ENCODE results near the gene ATP10D.
"Not testable (repeated sequence)": the region's sequence is repeated elsewhere in the genome, so short reads cannot be mapped to it uniquely, and the experiment has no call there.

The ATP10D gene

DNA sequence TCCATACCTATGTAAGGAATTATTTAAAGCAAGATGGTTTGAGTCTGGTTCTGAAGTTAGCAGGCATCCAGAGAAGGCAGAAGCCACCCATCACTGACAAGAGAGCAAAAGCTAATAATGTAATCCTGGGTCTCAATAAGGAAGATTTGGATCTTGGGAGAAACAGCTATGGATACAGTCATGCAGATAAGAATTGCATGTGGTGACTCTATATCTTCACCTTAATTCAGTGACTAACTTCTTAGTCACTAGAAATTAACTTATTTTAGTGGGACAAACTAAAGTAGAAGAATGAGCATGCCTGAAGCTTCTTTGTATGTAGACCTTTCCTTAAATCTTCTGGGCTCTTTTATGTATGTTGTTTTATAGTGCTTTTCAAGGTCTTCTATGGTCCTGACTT is 66.6 kb downstream of the ATP10D start:
- H3K4me2 ChIP-seq (ENCODE audit: low read length) = no peak overlapping the region
- H3K4me3 ChIP-seq (ENCODE audit: low read length) = no peak overlapping the region
- no peak overlapping the region for H3K4ac ChIP-seq (ENCODE audit: low read depth, low read length)
- no peak for DNase-seq
- no peak overlapping the region for H2BK5ac ChIP-seq (ENCODE audit: low read length)
- H3K18ac ChIP-seq (ENCODE audit: low read length) = no peak overlapping the region
- no peak overlapping the region for H3K23ac ChIP-seq (ENCODE audit: low read length)
- H4K5ac ChIP-seq (ENCODE audit: low read length) = no peak overlapping the region
- H3K56ac ChIP-seq (ENCODE audit: low read length) = no peak overlapping the region
- no peaks in the 10 kb centered on the region for H3K36me3 ChIP-seq (ENCODE audit: control insufficient read depth, insufficient read depth, low read length)
- H3K4me1 ChIP-seq (ENCODE audit: control insufficient read depth, low read depth, low read length) = no peaks in the 10 kb centered on the region
- H2AK5ac ChIP-seq (ENCODE audit: low read length) = no peak overlapping the region
- H4K8ac ChIP-seq (ENCODE audit: low read depth, low read length) = no peak overlapping the region
- no peaks in the 10 kb centered on the region for H3K27me3 ChIP-seq (ENCODE audit: insufficient read depth, low read length, poor library complexity)
- H2BK15ac ChIP-seq (replicated peaks; ENCODE audit: low read depth) = no peak overlapping the region
- H3K9ac ChIP-seq (ENCODE audit: low read length) = no peak overlapping the region
- H2BK120ac ChIP-seq (ENCODE audit: low read depth, low read length) = no peak overlapping the region
- H3K27ac ChIP-seq (ENCODE audit: low read depth, low read length) = no peak overlapping the region
- H3K79me2 ChIP-seq (ENCODE audit: control insufficient read depth, insufficient read depth, low read length) = no peaks in the 10 kb centered on the region
- H3K79me1 ChIP-seq (ENCODE audit: low read length) = no peaks in the 10 kb centered on the region

DNA sequence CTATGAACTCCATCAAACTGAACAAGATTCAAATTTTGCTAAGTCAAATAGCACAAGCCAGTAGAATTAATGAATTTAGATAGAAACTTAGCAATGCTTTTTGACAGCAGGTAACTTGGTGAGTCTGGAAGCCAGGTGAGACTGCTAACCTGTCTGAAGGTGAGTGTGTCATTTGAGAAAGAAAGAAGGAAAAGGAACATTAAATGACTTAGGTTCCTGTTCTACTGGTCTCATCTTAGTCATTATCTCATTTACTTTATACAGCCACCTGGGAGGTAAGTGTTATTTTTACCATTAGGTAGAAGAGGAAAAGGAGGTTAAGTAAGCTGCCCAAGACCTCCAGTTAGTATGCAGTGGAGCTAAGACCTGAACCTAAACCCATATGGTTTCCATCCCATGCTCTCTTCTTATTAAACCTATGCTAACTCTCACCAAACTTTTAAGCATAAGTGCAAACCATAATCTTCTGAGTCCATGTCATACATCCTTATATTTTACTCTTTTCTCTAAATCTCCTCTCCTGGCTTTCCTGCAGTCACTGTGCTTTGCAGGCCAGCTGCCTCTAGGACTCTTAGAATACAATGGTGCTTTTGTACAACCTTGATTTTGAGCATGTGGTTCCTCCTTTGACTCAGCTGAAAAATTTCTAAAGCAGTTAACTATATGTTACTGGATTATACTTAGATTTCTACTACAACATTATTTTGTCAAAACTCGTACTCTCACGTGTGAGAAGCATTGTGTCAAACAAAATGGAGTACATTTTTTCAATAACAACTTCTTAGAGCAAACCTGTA is 68.5 kb downstream of the ATP10D start:
- Histone ChIP-seq H2AK5ac (ENCODE audit: low read length) (no peak overlapping the region), H2BK15ac (replicated peaks; ENCODE audit: low read depth) (no peak overlapping the region), H4K5ac (ENCODE audit: low read length) (no peak overlapping the region), H3K4me3 (ENCODE audit: low read length) (no peak overlapping the region), H3K79me1 (ENCODE audit: low read length) (no peaks in the 10 kb centered on the region), H3K9ac (ENCODE audit: low read length) (no peak overlapping the region), H3K4me2 (ENCODE audit: low read length) (no peak overlapping the region), H3K4ac (ENCODE audit: low read depth, low read length) (no peak overlapping the region), H3K18ac (ENCODE audit: low read length) (no peak overlapping the region), H3K56ac (ENCODE audit: low read length) (no peak overlapping the region), H3K23ac (ENCODE audit: low read length) (no peak overlapping the region), H3K4me1 (ENCODE audit: control insufficient read depth, low read depth, low read length) (no peaks in the 10 kb centered on the region), H3K36me3 (ENCODE audit: control insufficient read depth, insufficient read depth, low read length) (no peaks in the 10 kb centered on the region), H3K79me2 (ENCODE audit: control insufficient read depth, insufficient read depth, low read length) (no peaks in the 10 kb centered on the region), H2BK5ac (ENCODE audit: low read length) (no peak overlapping the region), H2BK120ac (ENCODE audit: low read depth, low read length) (no peak overlapping the region), H3K27me3 (ENCODE audit: insufficient read depth, low read length, poor library complexity) (no peaks in the 10 kb centered on the region), H4K8ac (ENCODE audit: low read depth, low read length) (no peak overlapping the region), H3K27ac (ENCODE audit: low read depth, low read length) (no peak overlapping the region)
- no CpG with 5 or more reads among the region's 2 CpGs for WGBS (ENCODE audit: extremely low coverage, insufficient coverage, low lambda C conversion rate)
- no peak for DNase-seq

DNA sequence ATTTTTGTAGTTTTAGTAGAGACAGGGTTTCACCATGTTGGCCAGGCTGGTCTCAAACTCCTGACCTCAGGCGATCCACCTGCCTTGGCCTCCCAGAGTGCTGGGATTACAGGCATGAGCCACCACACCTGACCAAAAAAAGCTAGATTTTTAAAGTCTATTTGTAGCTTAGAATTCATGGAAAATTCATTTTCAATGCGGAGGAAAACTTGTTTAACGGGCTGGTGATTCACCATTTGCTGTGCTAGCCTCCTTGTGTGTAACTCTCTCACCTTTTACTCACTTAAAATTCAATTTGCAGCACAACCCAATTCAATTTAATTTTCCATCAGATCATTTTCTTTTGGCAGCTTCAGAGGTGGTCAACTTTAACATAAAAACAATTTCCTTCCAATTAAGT is 70.8 kb downstream of the ATP10D start:
- H3K18ac ChIP-seq (ENCODE audit: low read length); H3K4ac ChIP-seq (ENCODE audit: low read depth, low read length): not testable (repeated sequence)
- no CpG with 5 or more reads among the region's 3 CpGs for WGBS (ENCODE audit: extremely low coverage, insufficient coverage, low lambda C conversion rate)

DNA sequence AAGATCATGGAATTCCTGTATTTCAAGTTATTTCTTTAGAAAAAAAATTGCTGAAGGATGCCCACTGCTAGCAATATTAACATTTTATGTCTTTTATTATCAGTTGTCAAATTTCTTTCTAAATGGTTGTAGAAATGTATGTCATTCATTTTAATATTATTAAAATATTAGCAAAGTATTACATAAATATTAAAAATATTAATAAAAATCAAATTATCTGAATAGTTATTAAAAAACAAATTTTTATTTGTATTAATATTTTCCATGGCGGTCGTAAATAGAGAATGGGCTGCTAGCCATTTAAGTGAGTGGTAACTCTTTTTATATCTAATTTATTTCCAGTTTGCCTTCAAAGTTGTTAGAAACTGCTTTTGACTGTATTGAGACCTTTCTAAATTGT is 72.2 kb downstream of the ATP10D start:
- no peak overlapping the region for H2BK120ac ChIP-seq (ENCODE audit: low read depth, low read length)
- no peak overlapping the region for H3K23ac ChIP-seq (ENCODE audit: low read length)
- no peak overlapping the region for H2BK15ac ChIP-seq (replicated peaks; ENCODE audit: low read depth)
- no peak overlapping the region for H3K4me3 ChIP-seq (ENCODE audit: low read length)
- no peak overlapping the region for H4K5ac ChIP-seq (ENCODE audit: low read length)
- H3K4me1 ChIP-seq (ENCODE audit: control insufficient read depth, low read depth, low read length) = no peaks in the 10 kb centered on the region
- no peak overlapping the region for H2BK5ac ChIP-seq (ENCODE audit: low read length)
- H3K79me1 ChIP-seq (ENCODE audit: low read length) = no peaks in the 10 kb centered on the region
- H3K27me3 ChIP-seq (ENCODE audit: insufficient read depth, low read length, poor library complexity) = no peaks in the 10 kb centered on the region
- DNase-seq = no peak
- H3K4ac ChIP-seq (ENCODE audit: low read depth, low read length) = no peak overlapping the region
- no peaks in the 10 kb centered on the region for H3K36me3 ChIP-seq (ENCODE audit: control insufficient read depth, insufficient read depth, low read length)
- H3K4me2 ChIP-seq (ENCODE audit: low read length) = no peak overlapping the region
- no peak overlapping the region for H3K9ac ChIP-seq (ENCODE audit: low read length)
- no peak overlapping the region for H3K18ac ChIP-seq (ENCODE audit: low read length)
- no peak overlapping the region for H4K8ac ChIP-seq (ENCODE audit: low read depth, low read length)
- H3K27ac ChIP-seq (ENCODE audit: low read depth, low read length) = no peak overlapping the region
- no CpG with 5 or more reads among the region's 2 CpGs for WGBS (ENCODE audit: extremely low coverage, insufficient coverage, low lambda C conversion rate)
- no peak overlapping the region for H2AK5ac ChIP-seq (ENCODE audit: low read length)
- no peaks in the 10 kb centered on the region for H3K79me2 ChIP-seq (ENCODE audit: control insufficient read depth, insufficient read depth, low read length)
- H3K56ac ChIP-seq (ENCODE audit: low read length) = no peak overlapping the region

More for the DNA sequence above, 70.8 kb downstream of the ATP10D start:
- H4K5ac ChIP-seq (ENCODE audit: low read length); H3K79me2 ChIP-seq (ENCODE audit: control insufficient read depth, insufficient read depth, low read length); H2BK120ac ChIP-seq (ENCODE audit: low read depth, low read length); H3K27me3 ChIP-seq (ENCODE audit: insufficient read depth, low read length, poor library complexity); H3K4me2 ChIP-seq (ENCODE audit: low read length); H3K36me3 ChIP-seq (ENCODE audit: control insufficient read depth, insufficient read depth, low read length); H3K9ac ChIP-seq (ENCODE audit: low read length); H3K23ac ChIP-seq (ENCODE audit: low read length); H3K79me1 ChIP-seq (ENCODE audit: low read length); H2AK5ac ChIP-seq (ENCODE audit: low read length); DNase-seq; H2BK15ac ChIP-seq (replicated peaks; ENCODE audit: low read depth); H2BK5ac ChIP-seq (ENCODE audit: low read length); H3K56ac ChIP-seq (ENCODE audit: low read length); H3K4me1 ChIP-seq (ENCODE audit: control insufficient read depth, low read depth, low read length); H4K8ac ChIP-seq (ENCODE audit: low read depth, low read length); H3K4me3 ChIP-seq (ENCODE audit: low read length); H3K27ac ChIP-seq (ENCODE audit: low read depth, low read length): not testable (repeated sequence)

DNA sequence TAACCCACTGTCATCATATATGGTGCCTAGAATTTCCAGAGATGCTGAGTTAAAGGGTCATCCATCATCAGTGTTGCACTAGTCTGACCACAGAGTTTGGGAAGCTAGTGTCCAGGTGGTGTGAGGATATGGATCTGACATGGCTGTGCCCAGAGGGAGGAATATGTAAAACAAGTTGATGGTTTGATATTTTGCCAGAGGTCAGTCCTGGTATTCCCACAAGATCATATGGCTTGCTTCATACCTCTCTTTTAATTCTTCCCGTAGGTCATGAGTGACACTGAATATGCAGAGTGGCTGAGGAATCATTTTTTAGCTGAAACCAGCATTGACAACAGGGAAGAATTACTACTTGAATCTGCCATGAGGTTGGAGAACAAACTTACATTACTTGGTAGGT is 75.6 kb downstream of the ATP10D start:
- Histone ChIP-seq H2BK120ac (ENCODE audit: low read depth, low read length) (no peak overlapping the region), H3K36me3 (ENCODE audit: control insufficient read depth, insufficient read depth, low read length) (no peaks in the 10 kb centered on the region), H2BK15ac (replicated peaks; ENCODE audit: low read depth) (no peak overlapping the region), H3K79me2 (ENCODE audit: control insufficient read depth, insufficient read depth, low read length) (no peaks in the 10 kb centered on the region), H2AK5ac (ENCODE audit: low read length) (no peak overlapping the region), H3K4ac (ENCODE audit: low read depth, low read length) (no peak overlapping the region), H3K9ac (ENCODE audit: low read length) (no peak overlapping the region), H3K4me3 (ENCODE audit: low read length) (no peak overlapping the region), H4K8ac (ENCODE audit: low read depth, low read length) (no peak overlapping the region), H4K5ac (ENCODE audit: low read length) (no peak overlapping the region), H3K56ac (ENCODE audit: low read length) (no peak overlapping the region), H3K27me3 (ENCODE audit: insufficient read depth, low read length, poor library complexity) (no peaks in the 10 kb centered on the region), H3K4me1 (ENCODE audit: control insufficient read depth, low read depth, low read length) (no peaks in the 10 kb centered on the region), H3K23ac (ENCODE audit: low read length) (no peak overlapping the region), H2BK5ac (ENCODE audit: low read length) (no peak overlapping the region), H3K4me2 (ENCODE audit: low read length) (no peak overlapping the region), H3K18ac (ENCODE audit: low read length) (no peak overlapping the region), H3K79me1 (ENCODE audit: low read length) (no peaks in the 10 kb centered on the region), H3K27ac (ENCODE audit: low read depth, low read length) (no peak overlapping the region)
- WGBS (ENCODE audit: extremely low coverage, insufficient coverage, low lambda C conversion rate) = no CpG with 5 or more reads among the region's 1 CpG
- no peak for DNase-seq

DNA sequence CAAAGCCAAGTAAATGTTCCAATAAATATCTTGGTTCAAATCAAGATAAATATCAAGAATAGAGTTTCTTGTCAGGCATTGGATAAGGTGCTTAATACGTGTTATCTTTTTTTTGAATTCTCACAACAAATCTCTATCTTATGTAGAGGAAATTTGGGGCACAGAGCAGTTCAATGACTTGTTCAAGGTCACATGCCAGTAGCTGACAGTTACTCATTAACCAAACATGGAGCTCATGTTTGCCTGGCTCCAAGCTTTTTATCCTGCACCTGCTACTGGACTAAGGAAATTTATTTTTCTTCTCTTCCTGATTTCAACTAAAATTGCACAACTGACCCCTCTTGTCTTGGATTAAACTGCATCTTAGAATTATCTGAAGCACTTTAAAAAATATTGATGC is 76.3 kb downstream of the ATP10D start:
- no peak overlapping the region for H3K56ac ChIP-seq (ENCODE audit: low read length)
- no peak overlapping the region for H3K18ac ChIP-seq (ENCODE audit: low read length)
- H4K8ac ChIP-seq (ENCODE audit: low read depth, low read length) = no peak overlapping the region
- no peak overlapping the region for H2AK5ac ChIP-seq (ENCODE audit: low read length)
- H3K23ac ChIP-seq (ENCODE audit: low read length) = no peak overlapping the region
- no peak overlapping the region for H3K9ac ChIP-seq (ENCODE audit: low read length)
- H3K27ac ChIP-seq (ENCODE audit: low read depth, low read length) = no peak overlapping the region
- H3K79me2 ChIP-seq (ENCODE audit: control insufficient read depth, insufficient read depth, low read length) = no peaks in the 10 kb centered on the region
- H2BK15ac ChIP-seq (replicated peaks; ENCODE audit: low read depth) = no peak overlapping the region
- no peak for DNase-seq
- no peaks in the 10 kb centered on the region for H3K36me3 ChIP-seq (ENCODE audit: control insufficient read depth, insufficient read depth, low read length)
- H3K4me3 ChIP-seq (ENCODE audit: low read length) = no peak overlapping the region
- no peak overlapping the region for H3K4ac ChIP-seq (ENCODE audit: low read depth, low read length)
- H3K4me1 ChIP-seq (ENCODE audit: control insufficient read depth, low read depth, low read length) = no peaks in the 10 kb centered on the region
- WGBS (ENCODE audit: extremely low coverage, insufficient coverage, low lambda C conversion rate) = no CpG with 5 or more reads among the region's 1 CpG
- no peaks in the 10 kb centered on the region for H3K79me1 ChIP-seq (ENCODE audit: low read length)
- H3K4me2 ChIP-seq (ENCODE audit: low read length) = no peak overlapping the region
- H4K5ac ChIP-seq (ENCODE audit: low read length) = no peak overlapping the region
- no peaks in the 10 kb centered on the region for H3K27me3 ChIP-seq (ENCODE audit: insufficient read depth, low read length, poor library complexity)
- no peak overlapping the region for H2BK120ac ChIP-seq (ENCODE audit: low read depth, low read length)
- H2BK5ac ChIP-seq (ENCODE audit: low read length) = no peak overlapping the region
